SK-N-MC (cell line): ENCODE results near the gene MAPK8.

Experiments used
- FOXP2 ChIP-seq: optimal IDR thresholded peaks from 2 replicates; pipeline ENCODE3; 2011; ENCODE audit warnings: mild to moderate bottlenecking, moderate library complexity; ENCODE audit not compliant: insufficient read depth; ENCODE audit errors: extremely low read length, control extremely low read depth
- POLR2AphosphoS5 ChIP-seq: IDR thresholded peaks from 2 replicates; pipeline ENCODE4 v1.6.1; 2012; ENCODE audit warnings: mild to moderate bottlenecking, low read depth, low read length, borderline replicate concordance

- TF ChIP-seq POLR2AphosphoS5 (no peak), FOXP2 (no peak)
Observed at GRCh38 chr10:48272682-48273081, 33.8 kb upstream of the MAPK8 start.
